ENCODE data around the gene RXYLT1. TPM values are rescaled to one million over a fixed set of nuclear protein-coding genes. Genes with fewer than 3 reads are reported as not detected.

Gene RXYLT1
- total RNA-seq, 1 experiment from 2014 or later: 21.1 TPM

- Histone ChIP-seq H3K4me3 (ENCODE audit: low read depth, low read length, poor library complexity, severe bottlenecking) (no peak overlapping the region), H3K27me3 (replicated peaks; ENCODE audit: insufficient read depth, low read depth, low read length, poor library complexity) (no peaks in the 10 kb centered on the region), H3K36me3 (ENCODE audit: insufficient read depth, low read length, poor library complexity, severe bottlenecking) (no peaks in the 10 kb centered on the region), H3K9me3 (ENCODE audit: low read depth, low read length, poor library complexity, severe bottlenecking) (no peaks in the 10 kb centered on the region), H3K4me1 (ENCODE audit: insufficient read depth, low read length, poor library complexity, severe bottlenecking) (peaks cover 14% of the 10 kb centered on the region), H3K27ac (ENCODE audit: low read depth, low read length, poor library complexity, severe bottlenecking) (no peak overlapping the region)
- intact Hi-C loops (cut with micrococcal nuclease; ENCODE audit: unreplicated experiment): no loop called here
- ChIA-PET CTCF (no interaction called here), POLR2A (ENCODE audit: low non-redundant PET) (no interaction called here)
- no peak for DNase-seq (ENCODE audit: low spot score)
- no TSS peak for BruUV-seq (replicated peaks)
- no peak for TF ChIP-seq EZH2 (IDR thresholded peaks at IDR 0.05; ENCODE audit: borderline replicate concordance, low read depth, low read length, poor library complexity, severe bottlenecking)
- TF ChIP-seq CTCF (conservative IDR thresholded peaks at IDR 0.05; ENCODE audit: low read depth, low read length): no peak
These were observed 78.3 kb downstream of the RXYLT1 start for GRCh38 chr12:63857771-63858670.

Other genes starting within 250 kb of the RXYLT1 start
- gene DPY19L2, start 111.4 kb upstream of the RXYLT1 start, total RNA-seq (2021): 4.2 and 7.5 TPM in 2 replicates
- 9.7 and 11.0 TPM in 2 replicates for gene SRGAP1, start 64.8 kb downstream of the RXYLT1 start, total RNA-seq (2021)